GM12873 (cell line): Measurements from ENCODE around the gene PADI3.

Source experiments
- TF ChIP-seq, protein P1 (sequence below): IDR thresholded peaks from 2 replicates; pipeline ENCODE4 v1.5.1; 2012; ENCODE audit warnings: low read depth, mild to moderate bottlenecking, moderate library complexity, low read length, control low read depth; ENCODE audit not compliant: insufficient read depth; ENCODE audit errors: missing control alignments

The PADI3 gene

DNA sequence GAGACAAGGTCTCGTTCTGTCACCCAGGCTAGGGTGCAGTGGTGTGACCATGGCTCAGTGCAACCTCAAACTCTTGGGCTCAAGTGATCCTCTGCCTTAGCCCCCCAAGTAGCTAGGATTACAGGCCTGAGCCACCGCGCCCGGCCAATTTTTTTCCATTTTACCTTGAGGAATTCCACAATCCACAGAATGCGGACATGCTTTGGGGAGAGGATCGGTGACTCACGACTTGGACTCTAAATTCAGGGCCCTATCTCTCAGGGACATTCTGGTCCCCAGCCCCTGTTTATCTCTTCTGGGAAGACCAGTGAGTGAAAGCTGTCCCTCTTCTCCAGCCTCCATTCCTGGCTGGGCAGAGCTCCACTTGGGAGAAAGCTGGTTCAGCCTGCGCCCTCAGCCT lies 38.7 kb upstream of the PADI3 start:
- TF ChIP-seq, protein P1, sequence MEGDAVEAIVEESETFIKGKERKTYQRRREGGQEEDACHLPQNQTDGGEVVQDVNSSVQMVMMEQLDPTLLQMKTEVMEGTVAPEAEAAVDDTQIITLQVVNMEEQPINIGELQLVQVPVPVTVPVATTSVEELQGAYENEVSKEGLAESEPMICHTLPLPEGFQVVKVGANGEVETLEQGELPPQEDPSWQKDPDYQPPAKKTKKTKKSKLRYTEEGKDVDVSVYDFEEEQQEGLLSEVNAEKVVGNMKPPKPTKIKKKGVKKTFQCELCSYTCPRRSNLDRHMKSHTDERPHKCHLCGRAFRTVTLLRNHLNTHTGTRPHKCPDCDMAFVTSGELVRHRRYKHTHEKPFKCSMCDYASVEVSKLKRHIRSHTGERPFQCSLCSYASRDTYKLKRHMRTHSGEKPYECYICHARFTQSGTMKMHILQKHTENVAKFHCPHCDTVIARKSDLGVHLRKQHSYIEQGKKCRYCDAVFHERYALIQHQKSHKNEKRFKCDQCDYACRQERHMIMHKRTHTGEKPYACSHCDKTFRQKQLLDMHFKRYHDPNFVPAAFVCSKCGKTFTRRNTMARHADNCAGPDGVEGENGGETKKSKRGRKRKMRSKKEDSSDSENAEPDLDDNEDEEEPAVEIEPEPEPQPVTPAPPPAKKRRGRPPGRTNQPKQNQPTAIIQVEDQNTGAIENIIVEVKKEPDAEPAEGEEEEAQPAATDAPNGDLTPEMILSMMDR = no peak

DNA sequence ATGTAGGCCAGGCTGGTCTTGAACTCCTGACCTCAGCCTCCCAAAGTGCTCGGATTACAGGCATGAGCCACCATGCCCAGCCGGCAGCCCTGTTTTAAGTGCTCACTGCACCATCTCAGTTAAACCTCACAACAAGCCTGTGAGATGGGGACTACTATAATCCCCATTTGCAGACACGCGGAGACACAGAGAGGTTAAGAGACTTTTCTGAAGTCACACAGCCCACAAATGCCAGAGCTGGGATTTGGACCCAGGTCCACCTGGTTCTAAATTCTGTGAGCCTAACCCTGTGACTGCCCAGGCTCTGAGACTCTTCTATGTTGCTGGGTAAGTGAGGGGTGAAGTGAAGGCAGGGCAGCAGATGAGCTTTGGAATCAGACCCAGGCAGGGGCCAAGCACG lies 37.5 kb upstream of the PADI3 start:
- TF ChIP-seq, protein P1 = no peak

DNA sequence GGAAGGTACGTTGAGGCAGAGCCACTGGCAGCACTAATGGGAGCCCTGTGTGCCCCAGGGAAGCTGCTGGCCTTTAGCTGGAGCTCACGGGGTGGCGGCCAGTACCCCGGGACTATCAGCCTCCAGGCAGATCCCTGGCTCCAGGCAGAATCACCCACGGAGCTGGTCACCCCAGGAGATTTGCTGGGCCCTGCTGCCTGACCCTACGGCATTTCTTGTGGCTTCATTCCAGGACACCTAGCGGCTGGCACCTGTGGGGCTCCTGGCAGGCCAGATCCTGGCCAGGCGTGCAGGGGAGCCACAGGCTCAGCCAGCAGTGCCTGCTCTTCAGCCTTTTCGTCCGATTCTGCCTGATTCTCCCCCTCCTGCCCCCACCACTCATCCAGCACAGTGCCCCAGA lies 36.9 kb upstream of the PADI3 start:
- TF ChIP-seq, protein P1 = no peak

DNA sequence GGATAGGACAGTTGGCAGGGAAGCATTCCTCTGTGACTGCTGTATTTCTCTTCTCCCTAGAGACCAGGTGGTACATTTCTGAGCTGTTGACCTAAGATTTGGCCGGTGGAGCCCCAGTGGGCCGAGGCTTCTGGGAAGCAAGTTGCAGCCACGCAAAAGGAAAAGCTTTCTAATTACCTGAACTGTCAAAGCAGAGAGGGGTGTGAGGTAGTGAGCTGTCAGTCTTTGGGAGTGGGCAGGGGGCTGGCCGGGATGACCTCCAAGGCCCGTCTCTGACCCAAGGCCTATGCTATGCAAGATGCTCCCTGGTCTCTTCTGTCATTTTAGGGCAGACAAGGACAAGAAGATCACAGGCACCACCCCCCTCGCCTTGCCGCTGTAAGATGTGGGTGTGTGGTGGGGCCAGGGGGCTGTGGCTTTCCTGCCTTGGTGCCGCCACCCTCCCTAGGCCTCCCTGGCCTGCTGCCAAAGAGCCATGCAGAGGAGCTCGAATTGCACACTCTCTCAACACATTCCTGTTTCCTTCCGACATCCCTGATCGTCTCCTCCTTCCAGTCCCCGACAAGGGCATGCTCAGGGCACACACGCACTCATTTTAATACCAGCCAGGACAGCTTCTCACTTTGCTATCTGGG lies 36.3 kb upstream of the PADI3 start:
- TF ChIP-seq, protein P1 = no peak

DNA sequence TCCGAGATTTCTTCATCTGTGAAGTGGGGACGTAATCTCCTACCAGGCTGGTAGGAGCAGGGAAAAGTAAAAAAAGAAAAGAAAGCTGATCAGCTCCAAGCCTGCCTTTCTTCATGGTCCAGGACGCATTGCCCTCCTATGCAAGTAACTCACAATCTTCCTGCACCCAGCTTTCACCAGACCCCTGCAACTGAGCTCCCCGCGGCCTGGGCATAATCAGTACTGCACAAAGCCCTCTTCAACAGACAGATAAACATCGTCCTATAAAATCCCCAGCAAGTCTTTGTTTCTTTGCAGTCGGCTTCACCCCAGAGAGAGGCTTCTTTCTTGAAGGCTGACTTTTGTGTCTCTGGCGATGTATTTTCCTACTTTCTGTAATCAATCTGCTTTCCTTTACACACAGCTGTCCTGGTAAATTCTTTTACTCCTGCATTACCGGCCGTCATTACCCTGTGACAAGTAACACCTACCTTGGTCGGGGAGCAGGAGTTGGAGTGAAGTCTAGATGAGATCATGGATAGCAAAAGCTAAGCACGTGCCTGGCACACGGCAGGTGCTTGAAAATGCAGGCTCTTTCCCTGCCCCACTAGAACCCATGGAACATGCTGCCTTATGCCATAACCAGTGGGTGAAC lies 35.6 kb upstream of the PADI3 start:
- TF ChIP-seq, protein P1 = no peak

DNA sequence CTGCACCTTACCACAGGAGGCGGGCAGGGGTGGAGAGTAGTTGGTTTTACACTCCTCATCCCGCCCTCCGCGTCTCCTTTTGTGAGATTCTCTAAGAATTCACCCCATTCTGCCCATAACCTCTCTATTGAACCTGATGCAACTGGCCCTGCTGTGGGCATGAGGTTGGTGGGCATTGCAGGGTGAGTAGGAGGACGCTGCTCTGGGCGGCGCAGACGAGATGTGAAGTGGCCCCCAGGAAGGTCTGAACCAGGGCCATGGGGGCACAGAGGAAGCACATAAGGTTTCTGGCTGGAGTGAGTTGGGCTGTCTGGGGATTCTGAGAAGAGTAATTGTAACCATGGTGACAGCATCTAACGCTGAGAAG lies 35.1 kb upstream of the PADI3 start:
- TF ChIP-seq, protein P1 = no peak

DNA sequence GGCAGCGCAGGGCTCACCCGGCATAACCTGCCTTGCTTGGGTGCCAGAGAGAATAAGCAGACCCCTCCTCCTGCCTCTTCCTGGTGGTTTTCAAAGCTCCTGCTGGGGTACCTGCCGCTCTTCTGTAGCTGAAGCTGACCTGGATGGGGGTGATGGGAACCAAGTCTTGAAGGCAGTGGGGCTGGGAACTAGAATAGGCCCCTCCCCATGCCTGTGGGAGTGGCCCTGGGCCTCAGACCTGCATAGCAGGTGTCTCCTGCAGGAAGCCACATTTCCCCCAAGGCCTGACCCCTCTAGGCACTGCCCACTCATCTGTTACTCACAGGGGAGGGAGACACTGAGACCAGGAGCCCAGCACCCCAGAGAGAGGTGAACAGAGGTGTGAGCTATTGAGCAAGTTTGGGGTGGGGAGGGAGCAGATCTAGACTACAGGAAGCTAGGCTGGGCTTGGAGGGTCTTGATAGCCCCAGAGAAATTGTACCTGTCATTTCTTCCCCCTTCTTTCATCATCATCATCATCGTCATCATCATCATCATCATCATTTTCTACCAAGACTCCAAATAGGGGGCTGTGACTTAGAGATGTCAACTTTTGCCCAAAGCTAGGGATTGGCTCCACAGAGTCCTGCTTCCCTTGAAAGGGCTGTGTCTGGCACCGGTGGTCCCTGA lies 33.9 kb upstream of the PADI3 start:
- TF ChIP-seq, protein P1 = no peak
